GM08714 (cell line): ENCODE data around the gene IPO9.
"Not testable (repeated sequence)": the region's sequence is repeated elsewhere in the genome, so short reads cannot be mapped to it uniquely, and the experiment has no call there.

Source experiments
- H3K4me3 ChIP-seq: fragments of 200-500 bp; sonication (Bioruptor generic); 2 replicates; pipeline ENCODE4 v1.5.1; 2014; ENCODE audit warnings: mild to moderate bottlenecking, low read length, inconsistent platforms
- ZNF274 ChIP-seq: IDR thresholded peaks from 2 replicates; pipeline ENCODE4 v1.6.1; 2012; ENCODE audit warnings: mild to moderate bottlenecking, low read depth, low read length

IPO9 gene

GRCh38 chr1:201849372-201850052 lies 20.6 kb downstream of the IPO9 start:
- no peak for TF ChIP-seq ZNF274
- no peak overlapping the region for H3K4me3 ChIP-seq

- no peak for TF ChIP-seq ZNF274
Measured at GRCh38 chr1:201850053-201850397, 21.1 kb downstream of the IPO9 start.

GRCh38 chr1:201851949-201852348 lies 23.0 kb downstream of the IPO9 start:
- no peak overlapping the region for H3K4me3 ChIP-seq
- TF ChIP-seq ZNF274 = no peak

More at GRCh38 chr1:201850053-201850397, 21.1 kb downstream of the IPO9 start:
- no peak overlapping the region for H3K4me3 ChIP-seq

- not testable (repeated sequence) for H3K4me3 ChIP-seq
Measured at GRCh38 chr1:201856722-201857121, 27.8 kb downstream of the IPO9 start.

GRCh38 chr1:201859424-201859823 lies 30.5 kb downstream of the IPO9 start:
- no peak for TF ChIP-seq ZNF274
- no peak overlapping the region for H3K4me3 ChIP-seq

GRCh38 chr1:201861448-201861847 lies 32.5 kb downstream of the IPO9 start:
- no peak overlapping the region for H3K4me3 ChIP-seq

GRCh38 chr1:201870397-201870796 lies 41.4 kb downstream of the IPO9 start:
- no peak for TF ChIP-seq ZNF274
- H3K4me3 ChIP-seq = no peak overlapping the region

More at GRCh38 chr1:201861448-201861847, 32.5 kb downstream of the IPO9 start:
- no peak for TF ChIP-seq ZNF274

GRCh38 chr1:201874672-201875071 lies 45.7 kb downstream of the IPO9 start:
- no peak overlapping the region for H3K4me3 ChIP-seq
- TF ChIP-seq ZNF274 = no peak

GRCh38 chr1:201876148-201876818 lies 47.3 kb downstream of the IPO9 start:
- H3K4me3 ChIP-seq = no peak overlapping the region
- no peak for TF ChIP-seq ZNF274

- H3K4me3 ChIP-seq = no peak overlapping the region
- no peak for TF ChIP-seq ZNF274
Measured at GRCh38 chr1:201877877-201878401, 49.0 kb downstream of the IPO9 start.

- no peak for TF ChIP-seq ZNF274
- no peak overlapping the region for H3K4me3 ChIP-seq
Measured at GRCh38 chr1:201880928-201881571, 52.1 kb downstream of the IPO9 start.

- no peak overlapping the region for H3K4me3 ChIP-seq
- no peak for TF ChIP-seq ZNF274
Measured at GRCh38 chr1:201881617-201882016, 52.7 kb downstream of the IPO9 start.

- no peak for TF ChIP-seq ZNF274
- H3K4me3 ChIP-seq = no peak overlapping the region
Measured at GRCh38 chr1:201882665-201883132, 53.7 kb downstream of the IPO9 start.

GRCh38 chr1:201883266-201883665 lies 54.3 kb downstream of the IPO9 start:
- no peak overlapping the region for H3K4me3 ChIP-seq
- no peak for TF ChIP-seq ZNF274

GRCh38 chr1:201883786-201884185 lies 54.8 kb downstream of the IPO9 start:
- no peak for TF ChIP-seq ZNF274
- no peak overlapping the region for H3K4me3 ChIP-seq
